HEK293 (cell line): ENCODE results near the gene ANXA7.

Experiments used
- CTCF ChIA-PET: fragments of 350-600 bp; formaldehyde crosslinking; extraction: SDS; loops from one replicate; lab custom pipeline; 2021; ENCODE audit warnings: antibody characterized with exemption; lab: Yijun Ruan, JAX
- POLR2A ChIA-PET: fragments of 300-600 bp; formaldehyde crosslinking; extraction: SDS; loops from one replicate; lab custom pipeline; 2020; ENCODE audit warnings: antibody characterized with exemption, inconsistent platforms; lab: Yijun Ruan, JAX
- H3K27ac ChIP-seq: fragments of 200-500 bp; sonication (Bioruptor generic); 2 replicates; pipeline ENCODE4 v1.5.1; 2014; ENCODE audit warnings: low read depth, low read length, control low read depth, inconsistent platforms; ENCODE audit errors: extremely low read depth
- H3K36me3 ChIP-seq, 2 experiments: fragments of 200-500 bp in 1 of 2; sonication (Bioruptor generic) in 1 of 2; 1 replicate in 1 of 2; 2 replicates in 1 of 2; pipeline ENCODE4 v1.5.1; 2014 to 2017; ENCODE audit warnings: inconsistent platforms in 2 of 2, low read length in 2 of 2; ENCODE audit not compliant: control insufficient read depth in 2 of 2, insufficient read depth in 1 of 2
- H3K4me1 ChIP-seq: fragments of 200-500 bp; sonication (Bioruptor generic); 2 replicates; pipeline ENCODE4 v1.5.1; 2014; ENCODE audit warnings: mild to moderate bottlenecking, low read length, inconsistent platforms; ENCODE audit not compliant: control insufficient read depth, insufficient read depth
- H3K4me3 ChIP-seq: 2 replicates; pipeline ENCODE4 v1.5.1; 2011; ENCODE audit warnings: low read depth, mild to moderate bottlenecking, control low read depth, low read length, moderate library complexity
- H3K9me3 ChIP-seq: fragments of 200-500 bp; sonication (Bioruptor generic); 2 replicates; pipeline ENCODE4 v1.5.1; 2014; ENCODE audit warnings: low read depth, low read length, inconsistent platforms; ENCODE audit not compliant: control insufficient read depth, insufficient read depth
- BCL6B ChIP-seq: fragments of 450-650 bp; formaldehyde crosslinking; IDR thresholded peaks from 2 replicates; pipeline ENCODE4 v1.5.1; 2017; ENCODE audit warnings: missing biosample characterization, missing genetic modification characterization
- GLI2 ChIP-seq: fragments of 450-650 bp; formaldehyde crosslinking; IDR thresholded peaks from 2 replicates; pipeline ENCODE4; 2017; ENCODE audit warnings: missing biosample characterization, missing genetic modification characterization, low read depth, borderline replicate concordance
- PRDM2 ChIP-seq: fragments of 450-650 bp; formaldehyde crosslinking; IDR thresholded peaks from 2 replicates; pipeline ENCODE4 v1.5.1; 2016; ENCODE audit warnings: missing biosample characterization, missing genetic modification characterization, borderline replicate concordance
- ZBTB26 ChIP-seq: fragments of 450-650 bp; formaldehyde crosslinking; optimal IDR thresholded peaks from 2 replicates; pipeline ENCODE3; 2016; ENCODE audit warnings: missing biosample characterization, mild to moderate bottlenecking, missing genetic modification characterization
- ZFP69B ChIP-seq: fragments of 450-650 bp; formaldehyde crosslinking; IDR thresholded peaks from 2 replicates; pipeline ENCODE4 v1.5.1; 2016; ENCODE audit warnings: missing biosample characterization, missing genetic modification characterization
- ZNF133 ChIP-seq: fragments of 450-650 bp; formaldehyde crosslinking; IDR thresholded peaks from 2 replicates; pipeline ENCODE4 v1.5.1; 2016; ENCODE audit warnings: missing biosample characterization, missing genetic modification characterization
- ZNF19 ChIP-seq: fragments of 450-650 bp; formaldehyde crosslinking; IDR thresholded peaks from 2 replicates; pipeline ENCODE4; 2016; ENCODE audit warnings: missing biosample characterization, missing genetic modification characterization, low read depth
- ZNF248 ChIP-seq: fragments of 450-650 bp; formaldehyde crosslinking; IDR thresholded peaks from 2 replicates; pipeline ENCODE4 v1.5.1; 2017; ENCODE audit warnings: missing biosample characterization, missing genetic modification characterization
- ZNF274 ChIP-seq, 2 experiments: fragments of 200-500 bp in 1 of 2; fragments of 450-650 bp in 1 of 2; sonication (Bioruptor generic) in 1 of 2; formaldehyde crosslinking in 1 of 2; IDR thresholded peaks; 2 replicates each; pipeline versions ENCODE4 v1.5.1 to v1.6.1; 2014 to 2016; ENCODE audit warnings: borderline replicate concordance in 1 of 2, inconsistent platforms in 1 of 2, low read length in 1 of 2, missing biosample characterization in 1 of 2, missing genetic modification characterization in 1 of 2
- ZNF354C ChIP-seq: fragments of 450-650 bp; formaldehyde crosslinking; IDR thresholded peaks from 2 replicates; pipeline ENCODE4 v1.5.1; 2016; ENCODE audit warnings: missing biosample characterization, missing genetic modification characterization, low read depth, borderline replicate concordance
- ZNF362 ChIP-seq: fragments of 450-650 bp; formaldehyde crosslinking; IDR thresholded peaks from 2 replicates; pipeline ENCODE4 v1.5.1; 2016; ENCODE audit warnings: missing biosample characterization, missing genetic modification characterization
- ZNF48 ChIP-seq: fragments of 450-650 bp; formaldehyde crosslinking; IDR thresholded peaks from 2 replicates; pipeline ENCODE4 v1.5.1; 2016; ENCODE audit warnings: missing biosample characterization, missing genetic modification characterization
- ZNF510 ChIP-seq: fragments of 450-650 bp; formaldehyde crosslinking; IDR thresholded peaks from 2 replicates; pipeline ENCODE4 v1.5.1; 2018; ENCODE audit warnings: mild to moderate bottlenecking, missing genetic modification characterization, missing biosample characterization; ENCODE audit not compliant: insufficient replicate concordance
- ZNF548 ChIP-seq: fragments of 450-650 bp; formaldehyde crosslinking; IDR thresholded peaks from 2 replicates; pipeline ENCODE4 v1.5.1; 2016; ENCODE audit warnings: missing biosample characterization, missing genetic modification characterization
- ZNF600 ChIP-seq: fragments of 450-650 bp; formaldehyde crosslinking; IDR thresholded peaks from 2 replicates; pipeline ENCODE4 v1.5.1; 2016; ENCODE audit warnings: missing biosample characterization, missing genetic modification characterization

The ANXA7 gene

GRCh38 chr10:73366381-73367298 lies 47.2 kb downstream of the ANXA7 start:
- H3K4me3 ChIP-seq: no peak overlapping the region
- H3K36me3 ChIP-seq: peaks cover 0 to 38% of the 10 kb centered on the region in 2 experiments; a peak in 2 of 3 replicates
- CTCF ChIA-PET: no interaction called here
- no peak for TF ChIP-seq GLI2 (tag by site-specific recombination)
- TF ChIP-seq ZNF133 (tag by site-specific recombination): no peak
- no peak for TF ChIP-seq ZNF354C
- TF ChIP-seq ZNF48: no peak
- no peak for TF ChIP-seq ZNF19 (tag by site-specific recombination)
- TF ChIP-seq ZNF600 (tag by site-specific recombination): no peak
- no peak for TF ChIP-seq ZNF274 (IDR thresholded peaks at IDR 0.05; ENCODE audit: low read length)
- TF ChIP-seq ZNF274 (tag by site-specific recombination; IDR thresholded peaks at IDR 0.05; ENCODE audit: borderline replicate concordance): no peak
- TF ChIP-seq ZBTB26 (tag by site-specific recombination): no peak
- no peak for TF ChIP-seq PRDM2 (tag by site-specific recombination)
- no peak for TF ChIP-seq ZFP69B (tag by site-specific recombination)
- TF ChIP-seq ZNF362 (tag by site-specific recombination): no peak
- no peak for TF ChIP-seq ZNF510
- no peak for TF ChIP-seq ZNF248
- TF ChIP-seq ZNF548 (tag by site-specific recombination): no peak
- no peak for TF ChIP-seq BCL6B (tag by site-specific recombination)
- no peaks in the 10 kb centered on the region for H3K4me1 ChIP-seq
- POLR2A ChIA-PET: no interaction called here
- H3K9me3 ChIP-seq: no peaks in the 10 kb centered on the region
- H3K27ac ChIP-seq: no peak overlapping the region
